HL-60 (cell line): ENCODE measurements around the gene CELF2.
"Not testable (repeated sequence)": the region's sequence is repeated elsewhere in the genome, so short reads cannot be mapped to it uniquely, and the experiment has no call there.

Experiments used
- DNase-seq, 2 experiments: peaks; one replicate each; pipeline ENCODE4 v3.0.0-alpha.2; 2010 to 2020; ENCODE audit warnings: low read depth in 1 of 2, low spot score in 1 of 2
- H3K27ac ChIP-seq: fragments of 250-450 bp; sonication (Bioruptor Pico); replicated peaks from 2 replicates; pipeline ENCODE4 v1.5.1; 2020; ENCODE audit warnings: mild to moderate bottlenecking, moderate library complexity
- H3K27me3 ChIP-seq: fragments of 250-450 bp; sonication (Bioruptor Pico); 2 replicates; pipeline ENCODE4 v1.5.1; 2021; ENCODE audit warnings: mild to moderate bottlenecking, moderate library complexity; ENCODE audit not compliant: insufficient read depth, poor library complexity, severe bottlenecking
- H3K4me3 ChIP-seq: replicated peaks from 2 replicates; pipeline ENCODE4 v1.5.1; 2011; ENCODE audit warnings: mild to moderate bottlenecking, control low read depth, low read length; ENCODE audit not compliant: insufficient read depth
- CTCF ChIP-seq: IDR thresholded peaks from one replicate; pipeline ENCODE4 v1.5.1; 2011; ENCODE audit warnings: low read length, control low read depth, inconsistent platforms; ENCODE audit not compliant: insufficient read depth
- GABPA ChIP-seq: IDR thresholded peaks from 2 replicates; pipeline ENCODE4 v1.6.1; 2012; ENCODE audit warnings: low read depth
- POLR2AphosphoS5 ChIP-seq: IDR thresholded peaks from 2 replicates; pipeline ENCODE4 v1.6.1; 2012; ENCODE audit warnings: low read depth
- REST ChIP-seq: IDR thresholded peaks from 2 replicates; pipeline ENCODE4 v1.6.1; 2012; ENCODE audit warnings: low read depth; ENCODE audit not compliant: insufficient replicate concordance
- SPI1 ChIP-seq: IDR thresholded peaks from 2 replicates; pipeline ENCODE4 v1.6.1; 2012; ENCODE audit warnings: low read depth, mild to moderate bottlenecking, borderline replicate concordance

The CELF2 gene

GRCh38 chr10:11345224-11346054, 327.8 kb downstream of the CELF2 start:
- no peak for TF ChIP-seq REST
- H3K27ac ChIP-seq = peak overlapping the region; percentile 60
- no peaks in the 10 kb centered on the region for H3K27me3 ChIP-seq
- peak in 1 of 2 experiments; percentile 78 for DNase-seq
- no peak overlapping the region for H3K4me3 ChIP-seq

GRCh38 chr10:11347580-11347979, 329.9 kb downstream of the CELF2 start:
- not testable (repeated sequence) for H3K27ac ChIP-seq, DNase-seq

GRCh38 chr10:11351801-11352200, 334.1 kb downstream of the CELF2 start:
- TF ChIP-seq SPI1 (no peak), REST (no peak), CTCF (no peak), POLR2AphosphoS5 (no peak), GABPA (no peak)
- no peaks in the 10 kb centered on the region for H3K27me3 ChIP-seq
- no peak for DNase-seq
- H3K27ac ChIP-seq = no peak overlapping the region
- no peak overlapping the region for H3K4me3 ChIP-seq

More at GRCh38 chr10:11347580-11347979, 329.9 kb downstream of the CELF2 start:
- H3K27me3 ChIP-seq, H3K4me3 ChIP-seq: not testable (repeated sequence)

- no peak for DNase-seq
- no peak for TF ChIP-seq SPI1
- TF ChIP-seq REST = no peak
- no peak for TF ChIP-seq POLR2AphosphoS5
- TF ChIP-seq CTCF = no peak
- no peak for TF ChIP-seq GABPA
- Histone ChIP-seq H3K4me3 (no peak overlapping the region), H3K27me3 (no peaks in the 10 kb centered on the region), H3K27ac (no peak overlapping the region)
Observed at GRCh38 chr10:11353006-11353896, 335.6 kb downstream of the CELF2 start.
